HepG2 (cell line): ENCODE data around the gene ATG2A. TPM values are rescaled to one million over a fixed set of nuclear protein-coding genes. Genes with fewer than 3 reads are reported as not detected.

Source experiments
- AHR ChIP-seq: IDR thresholded peaks from 2 replicates; pipeline ENCODE4 v1.6.1; 2018; ENCODE audit warnings: missing genetic modification reagents, missing compliant biosample characterization
- CAMTA2 ChIP-seq: sonication (generic); formaldehyde crosslinking; IDR thresholded peaks from 2 replicates; pipeline ENCODE4 v1.4.0; 2020; ENCODE audit warnings: mild to moderate bottlenecking, missing genetic modification reagents, borderline replicate concordance
- ELF4 ChIP-seq: sonication (generic); formaldehyde crosslinking; IDR thresholded peaks from 2 replicates; pipeline ENCODE4 v1.5.0; 2020; ENCODE audit warnings: missing genetic modification reagents, mild to moderate bottlenecking, moderate library complexity, borderline replicate concordance
- GPBP1L1 ChIP-seq: sonication (generic); formaldehyde crosslinking; IDR thresholded peaks from 2 replicates; pipeline ENCODE4 v1.5.0; 2020; ENCODE audit warnings: mild to moderate bottlenecking, missing genetic modification reagents
- HNRNPUL1 ChIP-seq: fragments of 200-400 bp; formaldehyde crosslinking; IDR thresholded peaks from 2 replicates; pipeline ENCODE4 v1.6.1; 2017; ENCODE audit warnings: low read depth, mild to moderate bottlenecking, low read length, moderate library complexity
- IKZF4 ChIP-seq: sonication (generic); formaldehyde crosslinking; IDR thresholded peaks from 2 replicates; pipeline ENCODE4 v1.5.1; 2020; ENCODE audit warnings: borderline replicate concordance, mild to moderate bottlenecking, low read depth, missing genetic modification reagents; ENCODE audit errors: not compliant biosample characterization
- KDM5B ChIP-seq: sonication (generic); formaldehyde crosslinking; IDR thresholded peaks from 2 replicates; pipeline ENCODE4 v1.4.0; 2020; ENCODE audit warnings: missing genetic modification reagents, mild to moderate bottlenecking, borderline replicate concordance
- KLF13 ChIP-seq: sonication (generic); formaldehyde crosslinking; IDR thresholded peaks from 2 replicates; pipeline ENCODE4 v1.4.0; 2020; ENCODE audit warnings: mild to moderate bottlenecking, missing genetic modification reagents
- NFE2L1 ChIP-seq: sonication (generic); formaldehyde crosslinking; IDR thresholded peaks from 2 replicates; pipeline ENCODE4 v1.4.0; 2020; ENCODE audit warnings: missing genetic modification reagents, mild to moderate bottlenecking, borderline replicate concordance
- NFYB ChIP-seq: sonication (generic); formaldehyde crosslinking; IDR thresholded peaks from 2 replicates; pipeline ENCODE4 v1.4.0; 2020; ENCODE audit warnings: missing genetic modification reagents
- NONO ChIP-seq, 2 experiments: fragments of 450-650 bp in 1 of 2; sonication (generic) in 1 of 2; formaldehyde crosslinking in 1 of 2; IDR thresholded peaks in 1 of 2; conservative IDR thresholded peaks in 1 of 2; 2 replicates each; pipeline versions ENCODE4 v1.6.1 to v1.8.0; 2017 to 2022; ENCODE audit warnings: mild to moderate bottlenecking in 1 of 2, missing genetic modification reagents in 1 of 2, moderate library complexity in 1 of 2
- NR2F6 ChIP-seq, 2 experiments: IDR thresholded peaks; 2 replicates each; pipeline ENCODE4 v1.6.1; 2016; ENCODE audit warnings: antibody characterized with exemption in 1 of 2, mild to moderate bottlenecking in 1 of 2
- PATZ1 ChIP-seq: sonication (generic); formaldehyde crosslinking; IDR thresholded peaks from 2 replicates; pipeline ENCODE4 v1.4.0; 2020; ENCODE audit warnings: missing genetic modification reagents
- RORA ChIP-seq: sonication (generic); formaldehyde crosslinking; IDR thresholded peaks from 2 replicates; pipeline ENCODE4 v1.5.0; 2020; ENCODE audit warnings: mild to moderate bottlenecking, missing genetic modification reagents, moderate library complexity
- ZNF280B ChIP-seq: sonication (generic); formaldehyde crosslinking; IDR thresholded peaks from 2 replicates; pipeline ENCODE4 v1.5.0; 2020; ENCODE audit warnings: missing genetic modification reagents, mild to moderate bottlenecking, borderline replicate concordance
- ZNF460 ChIP-seq: sonication (generic); formaldehyde crosslinking; IDR thresholded peaks from 2 replicates; pipeline ENCODE4 v1.5.1; 2020; ENCODE audit warnings: missing genetic modification reagents, mild to moderate bottlenecking, borderline replicate concordance
- ZNF503 ChIP-seq: sonication (generic); formaldehyde crosslinking; IDR thresholded peaks from 2 replicates; pipeline ENCODE4 v1.4.0; 2020; ENCODE audit warnings: missing genetic modification reagents
- ZNF564 ChIP-seq: sonication (generic); formaldehyde crosslinking; IDR thresholded peaks from 2 replicates; pipeline ENCODE4 v1.8.1; 2023; ENCODE audit warnings: mild to moderate bottlenecking, missing genetic modification reagents
- ZNF570 ChIP-seq: sonication (generic); formaldehyde crosslinking; IDR thresholded peaks from 2 replicates; pipeline ENCODE4 v1.4.0; 2020; ENCODE audit warnings: mild to moderate bottlenecking, missing genetic modification reagents, borderline replicate concordance
- ZNF615 ChIP-seq: sonication (generic); formaldehyde crosslinking; IDR thresholded peaks from 2 replicates; pipeline ENCODE4 v1.5.0; 2020; ENCODE audit warnings: mild to moderate bottlenecking, missing genetic modification reagents, borderline replicate concordance
- ZNF780A ChIP-seq: sonication (generic); formaldehyde crosslinking; IDR thresholded peaks from 2 replicates; pipeline ENCODE4 v1.8.0; 2022; ENCODE audit warnings: mild to moderate bottlenecking, missing genetic modification reagents, moderate library complexity
- polyA plus RNA-seq, 8 experiments: library from polyadenylated mRNA; depleted of rRNA in 3 of 8; stranded (reverse) in 7 of 8; unstranded in 1 of 8; fragments of >200 nt; fragmentation: Illumina TruSeq in 4 of 8; extraction: Trizol in 4 of 8; gene quantifications; 2 replicates each; pipeline versions ENCODE4 v1.2.1 to v1.2.3, GENCODE V29; 2011 to 2016; ENCODE audit warnings: low read depth in 4 of 8, missing spikeins in 1 of 8, mixed read lengths in 1 of 8; ENCODE audit not compliant: insufficient read depth in 1 of 8
- total RNA-seq, 5 experiments: library from RNA; depleted of rRNA; stranded (reverse); fragments of >200 nt; fragmentation: Illumina TruSeq; extraction: Trizol; gene quantifications; 2 replicates each; pipeline ENCODE4 v1.2.3, GENCODE V29; 2016; ENCODE audit warnings: low read depth in 1 of 5

The ATG2A gene
- total and polyA plus RNA-seq, 2 of the 13 experiments (the other 11 are each of a cell fraction or from before 2014, with no cell fraction given): 6.7 to 8.0 TPM

GRCh38 chr11:64869571-64870175 is 47.3 kb downstream of the ATG2A start (continued):
- TF ChIP-seq NONO (IDR thresholded peaks at IDR 0.05) (no peak), NONO (CRISPR knock-in tag; conservative IDR thresholded peaks at IDR 0.05) (no peak; the same call in 1 of the 2 replicates), GPBP1L1 (no peak), ZNF570 (CRISPR knock-in tag) (no peak), ZNF615 (CRISPR knock-in tag) (no peak), ZNF280B (CRISPR knock-in tag) (no peak), RORA (CRISPR knock-in tag) (no peak), IKZF4 (CRISPR knock-in tag) (no peak), NFYB (CRISPR knock-in tag) (no peak), ZNF460 (CRISPR knock-in tag) (no peak), KLF13 (no peak), ZNF780A (CRISPR knock-in tag) (no peak), NFE2L1 (CRISPR knock-in tag) (no peak), AHR (CRISPR knock-in tag) (0 out of 2 replicates have a peak, but pooled peaks have one; percentile 59), ELF4 (no peak), ZNF564 (CRISPR knock-in tag) (0 out of 2 replicates have a peak, but pooled peaks have one; percentile 22), PATZ1 (CRISPR knock-in tag) (peak; percentile 23; the same call in 1 of the 2 replicates), ZNF503 (CRISPR knock-in tag) (no peak), NR2F6 (IDR thresholded peaks at IDR 0.05) (0 out of 2 replicates have a peak, but pooled peaks have one; percentile 13), NR2F6 (CRISPR knock-in tag; IDR thresholded peaks at IDR 0.05) (no peak), HNRNPUL1 (no peak), CAMTA2 (CRISPR knock-in tag) (no peak), KDM5B (CRISPR knock-in tag) (peak; percentile 10; the same call in 1 of the 2 replicates)
